Loucy (cell line): ENCODE data around the gene HOXA13.

Experiments
- CTCF ChIP-seq: fragments of 200-600 bp; sonication (generic); conservative IDR thresholded peaks from 2 replicates; pipeline ENCODE4 v1.5.1; 2014; ENCODE audit warnings: mild to moderate bottlenecking, antibody characterized with exemption, low read length
- EZH2phosphoT487 ChIP-seq: fragments of 200-600 bp; IDR thresholded peaks from 2 replicates; pipeline ENCODE4 v1.6.1; 2018; ENCODE audit warnings: antibody characterized with exemption, mild to moderate bottlenecking, moderate library complexity, borderline replicate concordance

GRCh38 chr7:27211764-27212204, 11.9 kb upstream of the HOXA13 start:
- no peak for TF ChIP-seq CTCF
- TF ChIP-seq EZH2phosphoT487: no peak
